Body of pancreas (tissue), 4 donors: Measurements from ENCODE around the gene LOC101059915.

ENCODE experiments used
- POLR2A ChIP-seq, 3 donors: fragments of 450-650 bp; IDR thresholded peaks; one replicate each; pipeline ENCODE4 v1.6.1; 2016; ENCODE audit warnings: antibody characterized with exemption in 3 of 3, mild to moderate bottlenecking in 2 of 3
- TF ChIP-seq, protein P1 (sequence below), 7 experiments: fragments of 450-650 bp in 4 of 7; fragments of 200-600 bp in 3 of 7; sonication (generic) in 3 of 7; IDR thresholded peaks; one replicate each; pipeline ENCODE4 v1.5.1; 2016 to 2019; ENCODE audit warnings: antibody characterized with exemption in 7 of 7

DNA sequence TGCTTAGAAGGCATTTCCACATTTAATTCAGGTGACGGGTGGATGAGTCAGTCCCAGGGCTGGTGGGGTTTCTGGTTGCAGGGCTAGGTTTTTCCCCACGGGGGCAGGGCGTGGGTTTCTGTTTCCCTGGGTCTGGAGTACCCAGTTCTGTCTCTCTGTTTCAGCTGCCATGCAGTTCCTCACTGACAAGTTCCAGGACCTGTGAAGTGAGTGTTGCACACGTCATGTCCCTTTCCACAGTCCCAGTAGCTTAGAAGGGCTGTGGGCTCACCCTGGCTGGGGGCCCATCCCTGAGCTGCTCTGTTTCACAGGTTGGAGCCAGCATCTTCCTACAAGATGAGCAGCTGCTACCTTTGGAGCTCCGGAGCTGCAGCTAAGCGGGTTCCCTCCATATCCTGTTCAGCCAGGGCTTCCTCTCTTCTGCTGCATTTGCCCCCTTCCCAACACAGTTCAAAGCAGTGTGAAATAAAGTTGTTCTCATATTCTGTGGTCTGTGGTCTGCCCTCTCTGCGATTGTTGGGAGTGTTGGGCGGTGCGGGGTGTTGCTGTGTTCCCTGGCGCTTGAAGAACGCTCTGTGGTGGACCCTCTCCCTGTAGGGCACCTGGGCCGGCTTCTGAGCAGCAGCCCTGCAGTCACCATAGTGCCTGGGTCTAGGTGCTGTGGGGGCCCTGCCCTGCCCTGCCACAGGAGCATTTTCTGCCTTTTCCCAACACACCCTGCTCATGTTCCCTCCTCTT is 3.9 kb downstream of the LOC101059915 start:
- no peak for TF ChIP-seq POLR2A (IDR thresholded peaks at IDR 0.05)
- TF ChIP-seq, protein P1, sequence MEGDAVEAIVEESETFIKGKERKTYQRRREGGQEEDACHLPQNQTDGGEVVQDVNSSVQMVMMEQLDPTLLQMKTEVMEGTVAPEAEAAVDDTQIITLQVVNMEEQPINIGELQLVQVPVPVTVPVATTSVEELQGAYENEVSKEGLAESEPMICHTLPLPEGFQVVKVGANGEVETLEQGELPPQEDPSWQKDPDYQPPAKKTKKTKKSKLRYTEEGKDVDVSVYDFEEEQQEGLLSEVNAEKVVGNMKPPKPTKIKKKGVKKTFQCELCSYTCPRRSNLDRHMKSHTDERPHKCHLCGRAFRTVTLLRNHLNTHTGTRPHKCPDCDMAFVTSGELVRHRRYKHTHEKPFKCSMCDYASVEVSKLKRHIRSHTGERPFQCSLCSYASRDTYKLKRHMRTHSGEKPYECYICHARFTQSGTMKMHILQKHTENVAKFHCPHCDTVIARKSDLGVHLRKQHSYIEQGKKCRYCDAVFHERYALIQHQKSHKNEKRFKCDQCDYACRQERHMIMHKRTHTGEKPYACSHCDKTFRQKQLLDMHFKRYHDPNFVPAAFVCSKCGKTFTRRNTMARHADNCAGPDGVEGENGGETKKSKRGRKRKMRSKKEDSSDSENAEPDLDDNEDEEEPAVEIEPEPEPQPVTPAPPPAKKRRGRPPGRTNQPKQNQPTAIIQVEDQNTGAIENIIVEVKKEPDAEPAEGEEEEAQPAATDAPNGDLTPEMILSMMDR (IDR thresholded peaks at IDR 0.05) = no peak
